Measurements from ENCODE around the gene HOXD4.

DNA sequence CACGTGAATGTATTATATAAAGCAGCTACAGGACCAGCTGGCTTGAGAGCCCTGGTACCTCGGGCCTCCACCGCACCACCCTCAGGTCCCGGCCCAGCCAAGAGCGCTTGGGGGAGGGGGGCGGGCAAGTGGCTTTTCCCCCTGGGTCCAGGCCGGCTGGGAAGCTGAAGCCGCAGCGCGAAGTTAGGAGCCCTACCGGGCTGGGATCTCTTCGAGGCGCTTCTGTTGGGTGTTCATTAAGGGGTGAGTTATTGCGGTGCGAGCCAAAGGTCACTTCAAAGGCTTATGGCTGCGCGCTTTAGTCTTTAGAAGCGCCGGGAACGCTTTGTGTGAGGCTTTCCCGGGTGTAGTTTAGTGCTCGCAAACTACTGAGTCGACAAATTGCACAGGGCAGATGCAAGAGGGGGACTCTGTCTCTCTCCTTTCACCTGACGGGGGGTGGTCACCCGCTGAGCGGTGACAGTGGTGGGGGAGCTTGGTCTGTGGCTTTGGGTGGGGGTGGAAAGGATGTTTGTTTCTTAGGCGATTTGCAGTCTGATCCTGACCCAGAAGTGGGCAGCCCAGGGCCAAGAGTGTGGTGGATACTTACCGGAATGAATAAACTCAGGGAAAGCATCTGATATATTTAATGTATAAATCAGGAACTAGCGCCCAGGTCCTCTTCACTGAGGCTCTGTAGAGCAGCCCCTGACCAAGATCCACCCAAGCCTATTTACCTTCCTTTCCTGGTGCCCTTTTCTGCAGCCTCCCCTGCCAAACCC, 11.7 kb downstream of the HOXD4 start:
- TF ChIP-seq, protein P1, sequence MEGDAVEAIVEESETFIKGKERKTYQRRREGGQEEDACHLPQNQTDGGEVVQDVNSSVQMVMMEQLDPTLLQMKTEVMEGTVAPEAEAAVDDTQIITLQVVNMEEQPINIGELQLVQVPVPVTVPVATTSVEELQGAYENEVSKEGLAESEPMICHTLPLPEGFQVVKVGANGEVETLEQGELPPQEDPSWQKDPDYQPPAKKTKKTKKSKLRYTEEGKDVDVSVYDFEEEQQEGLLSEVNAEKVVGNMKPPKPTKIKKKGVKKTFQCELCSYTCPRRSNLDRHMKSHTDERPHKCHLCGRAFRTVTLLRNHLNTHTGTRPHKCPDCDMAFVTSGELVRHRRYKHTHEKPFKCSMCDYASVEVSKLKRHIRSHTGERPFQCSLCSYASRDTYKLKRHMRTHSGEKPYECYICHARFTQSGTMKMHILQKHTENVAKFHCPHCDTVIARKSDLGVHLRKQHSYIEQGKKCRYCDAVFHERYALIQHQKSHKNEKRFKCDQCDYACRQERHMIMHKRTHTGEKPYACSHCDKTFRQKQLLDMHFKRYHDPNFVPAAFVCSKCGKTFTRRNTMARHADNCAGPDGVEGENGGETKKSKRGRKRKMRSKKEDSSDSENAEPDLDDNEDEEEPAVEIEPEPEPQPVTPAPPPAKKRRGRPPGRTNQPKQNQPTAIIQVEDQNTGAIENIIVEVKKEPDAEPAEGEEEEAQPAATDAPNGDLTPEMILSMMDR (IDR thresholded peaks at IDR 0.05 in 2 of 3, conservative IDR thresholded peaks at IDR 0.05 in 1 of 3; ENCODE audit: borderline replicate concordance in 1 of 3, insufficient read depth in 1 of 3, low read depth in 2 of 3, low read length in 2 of 3): no peak
- TF ChIP-seq, protein P2, sequence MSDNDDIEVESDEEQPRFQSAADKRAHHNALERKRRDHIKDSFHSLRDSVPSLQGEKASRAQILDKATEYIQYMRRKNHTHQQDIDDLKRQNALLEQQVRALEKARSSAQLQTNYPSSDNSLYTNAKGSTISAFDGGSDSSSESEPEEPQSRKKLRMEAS (IDR thresholded peaks at IDR 0.05): no peak
- TF ChIP-seq FOSL1 (IDR thresholded peaks at IDR 0.05; ENCODE audit: low read depth) (no peak), CEBPB (IDR thresholded peaks at IDR 0.05; ENCODE audit: low read depth) (no peak), POLR2AphosphoS5 (IDR thresholded peaks at IDR 0.05; ENCODE audit: low read depth, low read length) (no peak), SP1 (IDR thresholded peaks at IDR 0.05; ENCODE audit: low read depth) (no peak), POLR2A (IDR thresholded peaks at IDR 0.05; ENCODE audit: borderline replicate concordance, extremely low read depth, insufficient read depth, insufficient read length) (no peak), TCF7L2 (IDR thresholded peaks at IDR 0.05; ENCODE audit: borderline replicate concordance, extremely low read depth, insufficient read depth, insufficient read length) (no peak), EGR1 (IDR thresholded peaks at IDR 0.05; ENCODE audit: low read depth) (no peak), YY1 (IDR thresholded peaks at IDR 0.05; ENCODE audit: extremely low read depth, insufficient replicate concordance, low read depth, low read length) (no peak)
- TF ChIP-seq, protein P3, sequence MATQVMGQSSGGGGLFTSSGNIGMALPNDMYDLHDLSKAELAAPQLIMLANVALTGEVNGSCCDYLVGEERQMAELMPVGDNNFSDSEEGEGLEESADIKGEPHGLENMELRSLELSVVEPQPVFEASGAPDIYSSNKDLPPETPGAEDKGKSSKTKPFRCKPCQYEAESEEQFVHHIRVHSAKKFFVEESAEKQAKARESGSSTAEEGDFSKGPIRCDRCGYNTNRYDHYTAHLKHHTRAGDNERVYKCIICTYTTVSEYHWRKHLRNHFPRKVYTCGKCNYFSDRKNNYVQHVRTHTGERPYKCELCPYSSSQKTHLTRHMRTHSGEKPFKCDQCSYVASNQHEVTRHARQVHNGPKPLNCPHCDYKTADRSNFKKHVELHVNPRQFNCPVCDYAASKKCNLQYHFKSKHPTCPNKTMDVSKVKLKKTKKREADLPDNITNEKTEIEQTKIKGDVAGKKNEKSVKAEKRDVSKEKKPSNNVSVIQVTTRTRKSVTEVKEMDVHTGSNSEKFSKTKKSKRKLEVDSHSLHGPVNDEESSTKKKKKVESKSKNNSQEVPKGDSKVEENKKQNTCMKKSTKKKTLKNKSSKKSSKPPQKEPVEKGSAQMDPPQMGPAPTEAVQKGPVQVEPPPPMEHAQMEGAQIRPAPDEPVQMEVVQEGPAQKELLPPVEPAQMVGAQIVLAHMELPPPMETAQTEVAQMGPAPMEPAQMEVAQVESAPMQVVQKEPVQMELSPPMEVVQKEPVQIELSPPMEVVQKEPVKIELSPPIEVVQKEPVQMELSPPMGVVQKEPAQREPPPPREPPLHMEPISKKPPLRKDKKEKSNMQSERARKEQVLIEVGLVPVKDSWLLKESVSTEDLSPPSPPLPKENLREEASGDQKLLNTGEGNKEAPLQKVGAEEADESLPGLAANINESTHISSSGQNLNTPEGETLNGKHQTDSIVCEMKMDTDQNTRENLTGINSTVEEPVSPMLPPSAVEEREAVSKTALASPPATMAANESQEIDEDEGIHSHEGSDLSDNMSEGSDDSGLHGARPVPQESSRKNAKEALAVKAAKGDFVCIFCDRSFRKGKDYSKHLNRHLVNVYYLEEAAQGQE (IDR thresholded peaks at IDR 0.05; ENCODE audit: low read depth): no peak
- TF ChIP-seq, protein P4, sequence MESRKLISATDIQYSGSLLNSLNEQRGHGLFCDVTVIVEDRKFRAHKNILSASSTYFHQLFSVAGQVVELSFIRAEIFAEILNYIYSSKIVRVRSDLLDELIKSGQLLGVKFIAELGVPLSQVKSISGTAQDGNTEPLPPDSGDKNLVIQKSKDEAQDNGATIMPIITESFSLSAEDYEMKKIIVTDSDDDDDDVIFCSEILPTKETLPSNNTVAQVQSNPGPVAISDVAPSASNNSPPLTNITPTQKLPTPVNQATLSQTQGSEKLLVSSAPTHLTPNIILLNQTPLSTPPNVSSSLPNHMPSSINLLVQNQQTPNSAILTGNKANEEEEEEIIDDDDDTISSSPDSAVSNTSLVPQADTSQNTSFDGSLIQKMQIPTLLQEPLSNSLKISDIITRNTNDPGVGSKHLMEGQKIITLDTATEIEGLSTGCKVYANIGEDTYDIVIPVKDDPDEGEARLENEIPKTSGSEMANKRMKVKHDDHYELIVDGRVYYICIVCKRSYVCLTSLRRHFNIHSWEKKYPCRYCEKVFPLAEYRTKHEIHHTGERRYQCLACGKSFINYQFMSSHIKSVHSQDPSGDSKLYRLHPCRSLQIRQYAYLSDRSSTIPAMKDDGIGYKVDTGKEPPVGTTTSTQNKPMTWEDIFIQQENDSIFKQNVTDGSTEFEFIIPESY (IDR thresholded peaks at IDR 0.05; ENCODE audit: extremely low read depth, insufficient replicate concordance, low read length): no peak
